B cell (primary cell): ENCODE measurements around the gene GSX2. TPM values are rescaled to one million over a fixed set of nuclear protein-coding genes. Genes with fewer than 3 reads are reported as not detected.

ENCODE experiments used
- ATAC-seq: fragments of 200-7000 bp; cut with Tn5 transposase; one replicate; pipeline ENCODE4 v1.10.0; 2021; ENCODE audit warnings: low read depth, mild to moderate bottlenecking, moderate number of reproducible peaks, moderate library complexity
- CTCF ChIA-PET: fragments of 350-600 bp; sonication (Branson Sonifier 250); formaldehyde crosslinking; loops from one replicate; lab custom pipeline; 2021; ENCODE audit warnings: antibody characterized with exemption, inconsistent platforms; lab: Charles Lee
- POLR2A ChIA-PET: fragments of 350-600 bp; sonication (Branson Sonifier 250); formaldehyde crosslinking; loops from one replicate; lab custom pipeline; 2021; ENCODE audit warnings: antibody characterized with exemption; lab: Charles Lee
- DNase-seq: peaks from one replicate; pipeline ENCODE4 v3.0.0; 2013
- H2AFZ ChIP-seq: 2 replicates; pipeline ENCODE4 v1.6.1; 2012; ENCODE audit warnings: mild to moderate bottlenecking, low read depth, low read length; ENCODE audit not compliant: insufficient read depth, poor library complexity, severe bottlenecking
- H3K27ac ChIP-seq, 2 donors: 1 replicate in 1 of 2; 2 replicates in 1 of 2; pipeline ENCODE4 v1.5.1; 2012 to 2013; ENCODE audit warnings: low read length in 2 of 2, mild to moderate bottlenecking in 2 of 2, moderate library complexity in 1 of 2
- H3K27me3 ChIP-seq, 4 experiments: fragments of 200-600 bp in 1 of 4; sonication (generic) in 1 of 4; replicated peaks in 1 of 4; 1 replicate in 2 of 4; 2 replicates in 2 of 4; pipeline versions ENCODE4 v1.6.1 to v1.7.0; 2013 to 2016; ENCODE audit warnings: low read length in 3 of 4, mild to moderate bottlenecking in 2 of 4, mixed read lengths in 1 of 4, moderate library complexity in 1 of 4; ENCODE audit not compliant: insufficient read depth in 4 of 4, control insufficient read depth in 3 of 4; ENCODE audit errors: control extremely low read depth in 1 of 4
- H3K36me3 ChIP-seq, 2 experiments: replicated peaks in 1 of 2; 1 replicate in 1 of 2; 2 replicates in 1 of 2; pipeline versions ENCODE4 v1.6.1 to v1.7.1; 2013; ENCODE audit warnings: low read length in 1 of 2; ENCODE audit not compliant: insufficient read depth in 2 of 2, control insufficient read depth in 1 of 2; ENCODE audit errors: control extremely low read depth in 1 of 2, extremely low read depth in 1 of 2
- H3K4me1 ChIP-seq, 2 donors: fragments of 200-600 bp in 1 of 2; sonication (generic) in 1 of 2; 1 replicate in 1 of 2; 2 replicates in 1 of 2; pipeline versions ENCODE4 v1.5.1 to v1.6.1; 2013 to 2017; ENCODE audit warnings: low read length in 2 of 2; ENCODE audit not compliant: control insufficient read depth in 2 of 2, insufficient read depth in 2 of 2
- H3K4me2 ChIP-seq: replicated peaks from 2 replicates; pipeline ENCODE3; 2012; ENCODE audit warnings: mild to moderate bottlenecking, low read depth, low read length; ENCODE audit not compliant: poor library complexity, severe bottlenecking
- H3K4me3 ChIP-seq, 5 experiments: fragments of 200-600 bp in 1 of 5; sonication (generic) in 1 of 5; 1 replicate in 3 of 5; 2 replicates in 2 of 5; pipeline versions ENCODE4 v1.5.1 to v1.7.0; 2011 to 2016; ENCODE audit warnings: low read length in 4 of 5, mild to moderate bottlenecking in 4 of 5, low read depth in 2 of 5, control low read depth in 1 of 5, moderate library complexity in 1 of 5; ENCODE audit not compliant: insufficient read depth in 1 of 5; ENCODE audit errors: control extremely low read depth in 1 of 5, extremely low read depth in 1 of 5
- H3K79me2 ChIP-seq: fragments of 200-600 bp; sonication (generic); one replicate; pipeline ENCODE4 v1.6.0; 2016; ENCODE audit warnings: low read length; ENCODE audit not compliant: control insufficient read depth, insufficient read depth
- H3K9ac ChIP-seq: fragments of 200-600 bp; sonication (generic); 2 replicates; pipeline ENCODE4 v1.6.1; 2017; ENCODE audit warnings: mild to moderate bottlenecking, low read length, moderate library complexity
- H3K9me3 ChIP-seq, 3 donors: one replicate each; pipeline versions ENCODE4 v1.6.1 to v1.7.1; 2013; ENCODE audit warnings: low read length in 2 of 3; ENCODE audit not compliant: control insufficient read depth in 2 of 3, insufficient read depth in 1 of 3; ENCODE audit errors: control extremely low read depth in 1 of 3
- H4K20me1 ChIP-seq: 2 replicates; pipeline ENCODE4 v1.6.0; 2012; ENCODE audit warnings: mild to moderate bottlenecking, low read length; ENCODE audit not compliant: insufficient read depth, control insufficient read depth, poor library complexity, severe bottlenecking
- H3K27ac Mint-ChIP-seq: one replicate; pipeline ENCODE4 v1.8.0; 2021; ENCODE audit warnings: mixed read lengths
- H3K27me3 Mint-ChIP-seq: one replicate; pipeline ENCODE4 v1.8.0; 2021; ENCODE audit warnings: mixed read lengths
- H3K4me1 Mint-ChIP-seq: one replicate; pipeline ENCODE4 v1.8.0; 2021; ENCODE audit warnings: mixed read lengths
- H3K4me3 Mint-ChIP-seq: one replicate; pipeline ENCODE4 v1.8.0; 2021; ENCODE audit warnings: mixed read lengths
- H3K9me3 Mint-ChIP-seq: one replicate; pipeline ENCODE4 v1.8.0; 2022; ENCODE audit warnings: mixed read lengths; ENCODE audit not compliant: insufficient read depth
- CTCF ChIP-seq: fragments of 200-600 bp; IDR thresholded peaks from one replicate; pipeline ENCODE4 v1.8.0; 2022; ENCODE audit warnings: antibody characterized with exemption, mild to moderate bottlenecking
- EZH2 ChIP-seq: IDR thresholded peaks from 2 replicates; pipeline ENCODE4 v1.6.1; 2012; ENCODE audit warnings: borderline replicate concordance, low read depth, mild to moderate bottlenecking, moderate library complexity, low read length; ENCODE audit not compliant: insufficient read depth, poor library complexity, severe bottlenecking
- WGBS: methylation state at CpG from one replicate; pipeline ENCODE4 v1.1.5; 2013; ENCODE audit warnings: missing lambda C conversion rate; ENCODE audit not compliant: insufficient coverage; 5-methylcytosine and 5-hydroxymethylcytosine counted together
- intact Hi-C: fragments of 100-400 bp; cut with micrococcal nuclease; formaldehyde crosslinking; loops from one replicate; pipeline ENCODE4 v1.10.0; 2022
- polyA plus RNA-seq: library from polyadenylated mRNA; depleted of rRNA; stranded (reverse); fragments of >200 nt; gene quantifications from 2 replicates; pipeline ENCODE4 v1.2.3, GENCODE V29; 2012
- total RNA-seq, 2 donors: library from RNA; stranded (reverse); fragments of 120-200 nt in 1 of 2; gene quantifications; 1 replicate in 1 of 2; 2 replicates in 1 of 2; pipeline versions ENCODE4 v1.2.3 to v1.2.4, GENCODE V29; 2013 to 2022

The GSX2 gene
- total and polyA plus RNA-seq, 2 donors (not counting 1 experiment from before 2014, with no cell fraction given), result 0.34 to 0.47 TPM

DNA sequence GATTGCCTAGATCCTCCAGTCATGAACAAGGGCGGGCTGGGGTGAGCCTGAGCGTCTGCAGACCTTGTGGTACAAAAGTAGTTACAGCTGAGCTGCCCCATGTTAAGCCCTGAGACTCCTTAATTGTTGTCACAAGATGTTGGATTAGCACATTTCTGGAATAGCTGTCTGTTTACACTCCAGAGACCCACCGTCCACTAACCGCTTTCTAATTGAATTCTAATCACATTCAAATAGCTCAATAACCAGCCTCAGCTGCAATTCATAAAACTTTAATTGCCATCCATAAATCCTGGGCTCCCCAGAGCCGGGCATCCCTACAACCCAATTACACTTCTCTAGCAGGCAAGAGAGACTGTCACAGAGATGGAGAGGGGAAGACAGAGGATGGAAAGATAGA, 1.6 kb upstream of the GSX2 start:
- intact Hi-C loops, result no loop called here
- TF ChIP-seq CTCF, result no peak
- TF ChIP-seq EZH2, result no peak
- no peak overlapping the region for H3K27ac Mint-ChIP-seq
- H3K9ac ChIP-seq, result no peak overlapping the region
- POLR2A ChIA-PET, result no interaction called here
- ATAC-seq (no peak), DNase-seq (no peak)
- peaks cover 50% of the 10 kb centered on the region for H3K4me1 Mint-ChIP-seq
- H3K27me3 ChIP-seq, result peaks cover 0 to 97% (median 81%) of the 10 kb centered on the region in 4 experiments
- H3K9me3 ChIP-seq, result peaks cover 2 to 36% (median 2%) of the 10 kb centered on the region in 3 donors
- 25% methylated on average over 3 of the region's 5 CpGs for WGBS
- no peak overlapping the region for H2AFZ ChIP-seq
- no peak overlapping the region for H3K4me2 ChIP-seq
- no peaks in the 10 kb centered on the region for H4K20me1 ChIP-seq
- no peak overlapping the region for H3K27ac ChIP-seq
- H3K4me3 ChIP-seq, result no peak overlapping the region
- no peaks in the 10 kb centered on the region for H3K79me2 ChIP-seq
- no peaks in the 10 kb centered on the region for H3K36me3 ChIP-seq
- peaks cover 87% of the 10 kb centered on the region for H3K27me3 Mint-ChIP-seq
- H3K4me3 Mint-ChIP-seq, result no peak overlapping the region
- H3K4me1 ChIP-seq, result peaks cover 53 to 54% of the 10 kb centered on the region in 2 donors
- no peaks in the 10 kb centered on the region for H3K9me3 Mint-ChIP-seq
- CTCF ChIA-PET, result interaction anchor here (1.1 to 2.0 kb wide), 2 partner anchors 136 to 169 kb away, joined by 3 to 6 read pairs; no protein-coding TSS in a partner anchor

- TF ChIP-seq CTCF (no peak), EZH2 (no peak)
- H3K9ac ChIP-seq, result peak overlapping the region; percentile 28
- intact Hi-C loops, result no loop called here
- peaks cover 0 to 97% (median 80%) of the 10 kb centered on the region in 4 experiments for H3K27me3 ChIP-seq
- ATAC-seq (no peak), DNase-seq (peak; percentile 31)
- peak overlapping the region; percentile 74 for H3K4me3 Mint-ChIP-seq
- H3K27ac Mint-ChIP-seq, result no peak overlapping the region
- H3K79me2 ChIP-seq, result no peaks in the 10 kb centered on the region
- ChIA-PET CTCF (interaction anchor here (0.5 kb wide), 1 partner anchor 189 kb away, joined by 6 read pairs; no protein-coding TSS in a partner anchor), POLR2A (no interaction called here)
- H3K4me3 ChIP-seq, result peak overlapping the region in 3 of 5 experiments; percentile 5 to 57 (median 22)
- peaks cover 83% of the 10 kb centered on the region for H3K27me3 Mint-ChIP-seq
- peak overlapping the region; percentile 75 for H3K4me2 ChIP-seq
- peak overlapping the region; percentile 3 for H2AFZ ChIP-seq
- H3K4me1 ChIP-seq, result peaks cover 53 to 55% of the 10 kb centered on the region in 2 donors
- no peaks in the 10 kb centered on the region for H4K20me1 ChIP-seq
- H3K4me1 Mint-ChIP-seq, result peaks cover 48% of the 10 kb centered on the region
- peaks cover 2 to 39% (median 2%) of the 10 kb centered on the region in 3 donors for H3K9me3 ChIP-seq
- no peaks in the 10 kb centered on the region for H3K36me3 ChIP-seq
- H3K9me3 Mint-ChIP-seq, result no peaks in the 10 kb centered on the region
- WGBS, result 1% methylated on average over 9 of the region's 17 CpGs
- no peak overlapping the region for H3K27ac ChIP-seq
Measured at GRCh38 chr4:54099287-54099747, 646 bp upstream of the GSX2 start.
